ENCODE data around the gene PRXL2A. TPM values are rescaled to one million over a fixed set of nuclear protein-coding genes. Genes with fewer than 3 reads are reported as not detected.

PRXL2A gene
- total and polyA plus RNA-seq, 10 of the 15 experiments (the other 5 are each of a cell fraction or from before 2014, with no cell fraction given): 2.8 to 15.6 (median 11.1) TPM

- TF ChIP-seq MYC (IDR thresholded peaks at IDR 0.05; ENCODE audit: insufficient read depth, insufficient read length, insufficient replicate concordance, low read length, severe bottlenecking): no peak
- TF ChIP-seq NFYA (IDR thresholded peaks at IDR 0.05; ENCODE audit: borderline replicate concordance, low read depth, low read length): no peak
- TF ChIP-seq NFYB (IDR thresholded peaks at IDR 0.05; ENCODE audit: insufficient read depth, low read depth, low read length): no peak
- TF ChIP-seq E4F1 (IDR thresholded peaks at IDR 0.05; ENCODE audit: borderline replicate concordance, partially characterized antibody): no peak
- peak; percentile 80; the same call in 1 of the 2 replicates for TF ChIP-seq SMARCA5 (IDR thresholded peaks at IDR 0.05)
- TF ChIP-seq ZSCAN29 (IDR thresholded peaks at IDR 0.05): no peak
- no peak for TF ChIP-seq EP300 (IDR thresholded peaks at IDR 0.05; ENCODE audit: borderline replicate concordance in 1 of 2, control insufficient read depth in 1 of 2, low read depth in 2 of 2, low read length in 2 of 2)
- peak; percentile 60; the same call in 1 of the 2 replicates for TF ChIP-seq MYB (IDR thresholded peaks at IDR 0.05; ENCODE audit: borderline replicate concordance, low read depth, low read length)
- TF ChIP-seq FOXM1 (IDR thresholded peaks at IDR 0.05; ENCODE audit: low read depth, low read length): peak; percentile 23; the same call in 1 of the 2 replicates
- TF ChIP-seq RB1 (IDR thresholded peaks at IDR 0.05; ENCODE audit: borderline replicate concordance): peak; percentile 86; the same call in 1 of the 2 replicates
- TF ChIP-seq YBX1 (IDR thresholded peaks at IDR 0.05): no peak
- TF ChIP-seq HDAC2 (IDR thresholded peaks at IDR 0.05): no peak
- TF ChIP-seq ATF2 (IDR thresholded peaks at IDR 0.05; ENCODE audit: low read length): no peak
- no peak for TF ChIP-seq POLR2AphosphoS2 (IDR thresholded peaks at IDR 0.05; ENCODE audit: low read depth, low read length)
- peak; percentile 41; the same call in 1 of the 2 replicates for TF ChIP-seq RELB (IDR thresholded peaks at IDR 0.05; ENCODE audit: low read depth)
- no peak for TF ChIP-seq FOS (IDR thresholded peaks at IDR 0.05; ENCODE audit: borderline replicate concordance, extremely low read depth, insufficient read length)
- no peak for TF ChIP-seq ZBTB40 (IDR thresholded peaks at IDR 0.05; ENCODE audit: borderline replicate concordance)
Measured at GRCh38 chr10:80444646-80445319, 36.4 kb downstream of the PRXL2A start (continued).

Measured in GM12878 (cell line).